B cell (primary cell): ENCODE data around the gene TUBAL3. TPM values are rescaled to one million over a fixed set of nuclear protein-coding genes. Genes with fewer than 3 reads are reported as not detected.

Experiments used
- ATAC-seq: fragments of 200-7000 bp; cut with Tn5 transposase; one replicate; pipeline ENCODE4 v1.10.0; 2021; ENCODE audit warnings: low read depth, mild to moderate bottlenecking, moderate number of reproducible peaks, moderate library complexity
- CTCF ChIA-PET: fragments of 350-600 bp; sonication (Branson Sonifier 250); formaldehyde crosslinking; loops from one replicate; lab custom pipeline; 2021; ENCODE audit warnings: antibody characterized with exemption, inconsistent platforms; lab: Charles Lee
- POLR2A ChIA-PET: fragments of 350-600 bp; sonication (Branson Sonifier 250); formaldehyde crosslinking; loops from one replicate; lab custom pipeline; 2021; ENCODE audit warnings: antibody characterized with exemption; lab: Charles Lee
- DNase-seq: peaks from one replicate; pipeline ENCODE4 v3.0.0; 2013
- H2AFZ ChIP-seq: 2 replicates; pipeline ENCODE4 v1.6.1; 2012; ENCODE audit warnings: mild to moderate bottlenecking, low read depth, low read length; ENCODE audit not compliant: insufficient read depth, poor library complexity, severe bottlenecking
- H3K27ac ChIP-seq, 2 donors: 1 replicate in 1 of 2; 2 replicates in 1 of 2; pipeline ENCODE4 v1.5.1; 2012 to 2013; ENCODE audit warnings: low read length in 2 of 2, mild to moderate bottlenecking in 2 of 2, moderate library complexity in 1 of 2
- H3K27me3 ChIP-seq, 4 experiments: fragments of 200-600 bp in 1 of 4; sonication (generic) in 1 of 4; replicated peaks in 1 of 4; 1 replicate in 2 of 4; 2 replicates in 2 of 4; pipeline versions ENCODE4 v1.6.1 to v1.7.0; 2013 to 2016; ENCODE audit warnings: low read length in 3 of 4, mild to moderate bottlenecking in 2 of 4, mixed read lengths in 1 of 4, moderate library complexity in 1 of 4; ENCODE audit not compliant: insufficient read depth in 4 of 4, control insufficient read depth in 3 of 4; ENCODE audit errors: control extremely low read depth in 1 of 4
- H3K36me3 ChIP-seq, 2 experiments: replicated peaks in 1 of 2; 1 replicate in 1 of 2; 2 replicates in 1 of 2; pipeline versions ENCODE4 v1.6.1 to v1.7.1; 2013; ENCODE audit warnings: low read length in 1 of 2; ENCODE audit not compliant: insufficient read depth in 2 of 2, control insufficient read depth in 1 of 2; ENCODE audit errors: control extremely low read depth in 1 of 2, extremely low read depth in 1 of 2
- H3K4me1 ChIP-seq, 2 donors: fragments of 200-600 bp in 1 of 2; sonication (generic) in 1 of 2; 1 replicate in 1 of 2; 2 replicates in 1 of 2; pipeline versions ENCODE4 v1.5.1 to v1.6.1; 2013 to 2017; ENCODE audit warnings: low read length in 2 of 2; ENCODE audit not compliant: control insufficient read depth in 2 of 2, insufficient read depth in 2 of 2
- H3K4me2 ChIP-seq: replicated peaks from 2 replicates; pipeline ENCODE3; 2012; ENCODE audit warnings: mild to moderate bottlenecking, low read depth, low read length; ENCODE audit not compliant: poor library complexity, severe bottlenecking
- H3K4me3 ChIP-seq, 5 experiments: fragments of 200-600 bp in 1 of 5; sonication (generic) in 1 of 5; 1 replicate in 3 of 5; 2 replicates in 2 of 5; pipeline versions ENCODE4 v1.5.1 to v1.7.0; 2011 to 2016; ENCODE audit warnings: low read length in 4 of 5, mild to moderate bottlenecking in 4 of 5, low read depth in 2 of 5, control low read depth in 1 of 5, moderate library complexity in 1 of 5; ENCODE audit not compliant: insufficient read depth in 1 of 5; ENCODE audit errors: control extremely low read depth in 1 of 5, extremely low read depth in 1 of 5
- H3K79me2 ChIP-seq: fragments of 200-600 bp; sonication (generic); one replicate; pipeline ENCODE4 v1.6.0; 2016; ENCODE audit warnings: low read length; ENCODE audit not compliant: control insufficient read depth, insufficient read depth
- H3K9ac ChIP-seq: fragments of 200-600 bp; sonication (generic); 2 replicates; pipeline ENCODE4 v1.6.1; 2017; ENCODE audit warnings: mild to moderate bottlenecking, low read length, moderate library complexity
- H3K9me3 ChIP-seq, 3 donors: one replicate each; pipeline versions ENCODE4 v1.6.1 to v1.7.1; 2013; ENCODE audit warnings: low read length in 2 of 3; ENCODE audit not compliant: control insufficient read depth in 2 of 3, insufficient read depth in 1 of 3; ENCODE audit errors: control extremely low read depth in 1 of 3
- H4K20me1 ChIP-seq: 2 replicates; pipeline ENCODE4 v1.6.0; 2012; ENCODE audit warnings: mild to moderate bottlenecking, low read length; ENCODE audit not compliant: insufficient read depth, control insufficient read depth, poor library complexity, severe bottlenecking
- H3K27ac Mint-ChIP-seq: one replicate; pipeline ENCODE4 v1.8.0; 2021; ENCODE audit warnings: mixed read lengths
- H3K27me3 Mint-ChIP-seq: one replicate; pipeline ENCODE4 v1.8.0; 2021; ENCODE audit warnings: mixed read lengths
- H3K4me1 Mint-ChIP-seq: one replicate; pipeline ENCODE4 v1.8.0; 2021; ENCODE audit warnings: mixed read lengths
- H3K4me3 Mint-ChIP-seq: one replicate; pipeline ENCODE4 v1.8.0; 2021; ENCODE audit warnings: mixed read lengths
- H3K9me3 Mint-ChIP-seq: one replicate; pipeline ENCODE4 v1.8.0; 2022; ENCODE audit warnings: mixed read lengths; ENCODE audit not compliant: insufficient read depth
- EZH2 ChIP-seq: IDR thresholded peaks from 2 replicates; pipeline ENCODE4 v1.6.1; 2012; ENCODE audit warnings: borderline replicate concordance, low read depth, mild to moderate bottlenecking, moderate library complexity, low read length; ENCODE audit not compliant: insufficient read depth, poor library complexity, severe bottlenecking
- WGBS: methylation state at CpG from one replicate; pipeline ENCODE4 v1.1.5; 2013; ENCODE audit warnings: missing lambda C conversion rate; ENCODE audit not compliant: insufficient coverage; 5-methylcytosine and 5-hydroxymethylcytosine counted together
- intact Hi-C: fragments of 100-400 bp; cut with micrococcal nuclease; formaldehyde crosslinking; loops from one replicate; pipeline ENCODE4 v1.10.0; 2022
- polyA plus RNA-seq: library from polyadenylated mRNA; depleted of rRNA; stranded (reverse); fragments of >200 nt; gene quantifications from 2 replicates; pipeline ENCODE4 v1.2.3, GENCODE V29; 2012
- total RNA-seq, 2 donors: library from RNA; stranded (reverse); fragments of 120-200 nt in 1 of 2; gene quantifications; 1 replicate in 1 of 2; 2 replicates in 1 of 2; pipeline versions ENCODE4 v1.2.3 to v1.2.4, GENCODE V29; 2013 to 2022
- TF ChIP-seq, protein P1 (sequence below): fragments of 200-600 bp; IDR thresholded peaks from one replicate; pipeline ENCODE4 v1.8.0; 2022; ENCODE audit warnings: antibody characterized with exemption, mild to moderate bottlenecking

TUBAL3 gene
- total and polyA plus RNA-seq, 2 donors (not counting 1 experiment from before 2014, with no cell fraction given) = not detected

DNA sequence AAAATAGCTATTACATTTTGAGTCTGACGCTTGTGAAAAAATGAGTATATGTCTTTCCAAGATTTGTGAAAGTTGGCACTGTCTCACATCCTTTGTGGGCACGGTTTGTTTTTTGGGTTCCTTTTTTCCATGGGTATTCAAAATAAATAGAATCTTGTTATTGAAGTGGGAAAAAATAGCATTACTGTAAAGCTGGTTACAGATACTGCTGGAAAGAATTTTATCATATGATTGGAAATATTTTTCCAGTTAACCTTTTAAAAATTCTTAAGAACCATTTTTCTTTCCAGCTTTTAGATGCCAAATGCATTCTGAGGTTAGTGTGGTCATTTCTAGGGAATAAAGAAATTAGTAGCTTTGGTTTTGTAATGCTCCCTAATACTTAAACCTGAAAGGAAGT is 19.1 kb upstream of the TUBAL3 start:
- H3K4me1 ChIP-seq = no peaks in the 10 kb centered on the region
- no peak overlapping the region for H3K4me3 ChIP-seq
- TF ChIP-seq EZH2 = no peak
- TF ChIP-seq, protein P1, sequence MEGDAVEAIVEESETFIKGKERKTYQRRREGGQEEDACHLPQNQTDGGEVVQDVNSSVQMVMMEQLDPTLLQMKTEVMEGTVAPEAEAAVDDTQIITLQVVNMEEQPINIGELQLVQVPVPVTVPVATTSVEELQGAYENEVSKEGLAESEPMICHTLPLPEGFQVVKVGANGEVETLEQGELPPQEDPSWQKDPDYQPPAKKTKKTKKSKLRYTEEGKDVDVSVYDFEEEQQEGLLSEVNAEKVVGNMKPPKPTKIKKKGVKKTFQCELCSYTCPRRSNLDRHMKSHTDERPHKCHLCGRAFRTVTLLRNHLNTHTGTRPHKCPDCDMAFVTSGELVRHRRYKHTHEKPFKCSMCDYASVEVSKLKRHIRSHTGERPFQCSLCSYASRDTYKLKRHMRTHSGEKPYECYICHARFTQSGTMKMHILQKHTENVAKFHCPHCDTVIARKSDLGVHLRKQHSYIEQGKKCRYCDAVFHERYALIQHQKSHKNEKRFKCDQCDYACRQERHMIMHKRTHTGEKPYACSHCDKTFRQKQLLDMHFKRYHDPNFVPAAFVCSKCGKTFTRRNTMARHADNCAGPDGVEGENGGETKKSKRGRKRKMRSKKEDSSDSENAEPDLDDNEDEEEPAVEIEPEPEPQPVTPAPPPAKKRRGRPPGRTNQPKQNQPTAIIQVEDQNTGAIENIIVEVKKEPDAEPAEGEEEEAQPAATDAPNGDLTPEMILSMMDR = no peak
- DNase-seq (no peak), ATAC-seq (no peak)
- ChIA-PET POLR2A (no interaction called here), CTCF (interaction anchor here (1.0 to 1.8 kb wide), 3 partner anchors 10 to 23 kb away, joined by 3 to 6 read pairs (median 4); no protein-coding TSS in a partner anchor)
- H3K27me3 Mint-ChIP-seq = no peaks in the 10 kb centered on the region
- no peak overlapping the region for H2AFZ ChIP-seq
- no peaks in the 10 kb centered on the region for H3K27me3 ChIP-seq
- H4K20me1 ChIP-seq = no peaks in the 10 kb centered on the region
- no peaks in the 10 kb centered on the region for H3K9me3 Mint-ChIP-seq
- no peaks in the 10 kb centered on the region for H3K36me3 ChIP-seq
- peaks cover 0 to 4% (median 0%) of the 10 kb centered on the region in 3 donors for H3K9me3 ChIP-seq
- no peak overlapping the region for H3K4me3 Mint-ChIP-seq
- no peak overlapping the region for H3K4me2 ChIP-seq
- H3K27ac Mint-ChIP-seq = no peak overlapping the region
- no peak overlapping the region for H3K27ac ChIP-seq
- H3K9ac ChIP-seq = no peak overlapping the region
- no peaks in the 10 kb centered on the region for H3K4me1 Mint-ChIP-seq
- no CpG with 5 or more reads among the region's 2 CpGs for WGBS
- H3K79me2 ChIP-seq = peaks cover 3% of the 10 kb centered on the region
- intact Hi-C loops = no loop called here

DNA sequence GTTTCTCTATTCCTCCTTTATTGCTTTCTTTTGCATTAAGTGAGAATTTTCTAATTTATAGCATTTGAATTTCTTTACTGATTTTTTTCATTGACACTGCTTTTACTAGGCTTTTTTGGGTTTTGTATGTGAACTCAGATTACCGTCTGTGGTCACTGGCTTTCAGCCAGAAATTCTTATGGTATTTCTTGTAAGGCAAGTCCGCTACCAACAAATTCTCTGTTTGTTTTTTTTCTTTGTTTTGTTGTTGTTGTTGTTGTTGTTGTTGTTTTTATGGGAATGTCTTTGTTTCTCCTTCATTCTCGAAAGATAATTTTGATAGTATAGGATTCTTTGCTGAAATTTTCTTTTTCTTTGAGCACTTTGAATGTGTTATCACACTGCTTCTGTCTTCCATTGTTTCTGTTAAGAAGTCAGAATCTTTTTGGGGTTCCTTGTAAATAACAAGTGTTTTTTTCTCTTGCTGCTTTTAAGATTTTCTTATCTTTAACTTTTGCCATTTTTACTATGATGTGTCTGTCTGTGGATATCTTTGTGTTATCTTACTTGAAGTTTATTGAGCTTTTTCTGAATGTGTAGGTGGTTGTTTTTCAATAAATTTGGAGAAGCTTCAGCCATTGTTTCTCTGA is 15.0 kb upstream of the TUBAL3 start:
- intact Hi-C loops = no loop called here
- no peak overlapping the region for H3K4me2 ChIP-seq
- H3K4me3 ChIP-seq = no peak overlapping the region
- no peak overlapping the region for H3K27ac ChIP-seq
- H3K4me3 Mint-ChIP-seq = no peak overlapping the region
- ATAC-seq (no peak), DNase-seq (no peak)
- no peak overlapping the region for H3K9ac ChIP-seq
- H3K4me1 Mint-ChIP-seq = no peaks in the 10 kb centered on the region
- no peaks in the 10 kb centered on the region for H3K27me3 Mint-ChIP-seq
- peaks cover 3% of the 10 kb centered on the region for H3K79me2 ChIP-seq
- CTCF ChIA-PET = no interaction called here
- H4K20me1 ChIP-seq = no peaks in the 10 kb centered on the region
- 100% methylated on average over 2 of the region's 3 CpGs for WGBS
- no peaks in the 10 kb centered on the region for H3K4me1 ChIP-seq
- H3K27me3 ChIP-seq = no peaks in the 10 kb centered on the region
- H3K9me3 ChIP-seq = peaks cover 3 to 7% (median 4%) of the 10 kb centered on the region in 3 donors
- H3K27ac Mint-ChIP-seq = no peak overlapping the region
- TF ChIP-seq, protein P1 = no peak
- no peak for TF ChIP-seq EZH2
- POLR2A ChIA-PET = no interaction called here
- no peaks in the 10 kb centered on the region for H3K36me3 ChIP-seq
- H3K9me3 Mint-ChIP-seq = peaks cover 6% of the 10 kb centered on the region
- no peak overlapping the region for H2AFZ ChIP-seq
